Osteoblast (primary cell): Measurements from ENCODE around the gene CHRNB4. TPM values are rescaled to one million over a fixed set of nuclear protein-coding genes. Genes with fewer than 3 reads are reported as not detected.
A peak's percentile ranks its signal among the peaks of the same experiment; 100 is the strongest.

Source experiments
- DNase-seq: peaks from one replicate; pipeline ENCODE4 v3.0.0; 2011; ENCODE audit warnings: low spot score, mixed read lengths; ENCODE audit not compliant: insufficient read length; ENCODE audit errors: missing footprints
- H2AFZ ChIP-seq: 2 replicates; pipeline ENCODE4 v1.6.0; 2011; ENCODE audit warnings: mild to moderate bottlenecking, low read length
- H3K27ac ChIP-seq: 2 replicates; pipeline ENCODE4 v1.5.1; 2011; ENCODE audit warnings: mild to moderate bottlenecking, low read depth, low read length, moderate library complexity
- H3K27me3 ChIP-seq: 2 replicates; pipeline ENCODE4 v1.6.0; 2012; ENCODE audit warnings: mild to moderate bottlenecking, control low read depth, inconsistent platforms, low read length, moderate library complexity; ENCODE audit not compliant: insufficient read depth
- H3K36me3 ChIP-seq: 2 replicates; pipeline ENCODE4 v1.5.1; 2011; ENCODE audit warnings: mild to moderate bottlenecking, low read length, control low read depth, moderate library complexity; ENCODE audit not compliant: insufficient read depth
- H3K4me1 ChIP-seq: 2 replicates; pipeline ENCODE4 v1.5.1; 2011; ENCODE audit warnings: mild to moderate bottlenecking, low read length, control low read depth, moderate library complexity; ENCODE audit not compliant: insufficient read depth
- H3K4me2 ChIP-seq: 2 replicates; pipeline ENCODE4 v1.6.0; 2011; ENCODE audit warnings: mild to moderate bottlenecking, low read length; ENCODE audit not compliant: insufficient read depth
- H3K4me3 ChIP-seq: fragments of 200-600 bp; sonication (generic); 3 replicates; pipeline ENCODE4 v1.5.1; 2012; ENCODE audit warnings: mild to moderate bottlenecking, low read length, inconsistent platforms; ENCODE audit not compliant: insufficient read depth
- H3K79me2 ChIP-seq: 2 replicates; pipeline ENCODE4 v1.6.0; 2012; ENCODE audit warnings: mild to moderate bottlenecking, low read length, control low read depth, inconsistent platforms; ENCODE audit not compliant: insufficient read depth
- H3K9me3 ChIP-seq: 2 replicates; pipeline ENCODE4 v1.5.1; 2011; ENCODE audit warnings: low read depth, low read length, control low read depth
- H4K20me1 ChIP-seq: 2 replicates; pipeline ENCODE4 v1.6.0; 2012; ENCODE audit warnings: mild to moderate bottlenecking, low read length, control low read depth; ENCODE audit not compliant: insufficient read depth
- CTCF ChIP-seq: IDR thresholded peaks from 2 replicates; pipeline ENCODE4 v1.5.1; 2011; ENCODE audit warnings: mild to moderate bottlenecking, low read depth, low read length, moderate library complexity; ENCODE audit errors: extremely low read depth
- total RNA-seq: library from RNA; depleted of rRNA; stranded (reverse); fragments of >200 nt; gene quantifications from 2 replicates; pipeline ENCODE4 v1.2.3, GENCODE V29; 2012

The CHRNB4 gene
- total RNA-seq, result not detected in 2 replicates

DNA sequence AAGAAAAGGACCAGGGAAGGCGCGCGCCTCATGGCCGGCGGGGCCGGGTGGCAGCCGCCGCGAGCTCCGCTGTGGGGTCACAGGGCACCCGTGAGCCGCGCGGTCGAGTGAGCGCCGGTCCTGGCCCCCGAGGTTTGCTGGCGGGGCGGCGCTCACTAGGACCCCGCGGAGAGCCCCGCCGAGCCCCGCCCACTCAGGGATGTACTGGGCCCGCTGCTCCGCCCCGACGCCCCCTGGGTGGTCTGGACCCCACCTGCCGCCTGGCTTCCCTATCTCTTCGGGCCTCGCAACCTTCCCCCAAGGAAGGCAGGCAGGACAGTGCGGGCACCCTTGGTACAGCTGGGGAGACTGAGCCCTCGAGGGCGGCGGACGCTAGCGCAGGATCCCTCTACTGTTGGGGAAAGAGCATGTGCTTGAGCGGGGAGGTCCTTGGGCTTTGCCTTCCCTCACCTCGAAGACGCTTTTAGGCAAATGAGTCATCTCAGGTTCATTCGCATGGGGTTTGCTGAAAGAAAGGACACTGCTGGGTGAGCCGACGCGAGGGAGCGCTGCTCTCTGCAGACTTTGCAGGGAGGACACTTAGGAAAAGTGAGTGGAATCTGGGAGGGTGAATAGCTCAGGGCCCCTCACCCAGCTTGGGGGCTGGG, at the start of gene CHRNB4:
CHRNB4 (minus strand) TSS at position 109 of the 647 bp plus-strand sequence; CDS start at position 32, 77 bp downstream.
- Histone ChIP-seq H3K9me3 (no peaks in the 10 kb centered on the region), H3K27me3 (peaks cover 13% of the 10 kb centered on the region), H3K4me2 (peak within 1 kb of the TSS; percentile 61), H3K79me2 (no peaks in the 10 kb centered on the region), H3K36me3 (no peaks in the 10 kb centered on the region), H2AFZ (no peak within 1 kb of the TSS), H4K20me1 (no peaks in the 10 kb centered on the region), H3K27ac (no peak within 1 kb of the TSS), H3K4me1 (no peaks in the 10 kb centered on the region), H3K4me3 (peak within 1 kb of the TSS; percentile 50)
- no peak for TF ChIP-seq CTCF
- DNase-seq, result no peak

DNA sequence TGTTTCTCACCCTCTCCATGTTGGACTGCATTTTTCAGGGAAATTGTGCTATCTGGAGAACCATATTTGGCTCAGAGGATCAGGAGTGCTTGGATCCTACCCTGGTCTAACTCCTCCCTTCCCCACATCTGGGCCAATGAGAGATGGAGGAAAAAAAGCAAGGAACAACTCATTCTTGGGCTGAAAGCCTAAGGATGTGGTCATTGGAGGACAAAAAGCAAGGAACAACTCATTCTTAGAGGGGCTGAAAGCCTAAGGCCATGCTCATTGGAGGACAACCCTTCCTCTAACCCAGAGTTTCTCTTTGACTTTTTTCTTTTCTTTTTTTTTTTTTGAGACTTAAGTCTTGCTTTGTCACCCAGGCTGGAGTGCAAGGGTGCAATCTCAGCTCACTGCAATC, 48.6 kb upstream of the CHRNB4 start:
- Histone ChIP-seq H2AFZ (no peak overlapping the region), H3K4me1 (no peaks in the 10 kb centered on the region), H3K36me3 (no peaks in the 10 kb centered on the region), H3K9me3 (no peaks in the 10 kb centered on the region), H3K4me3 (no peak overlapping the region), H3K79me2 (no peaks in the 10 kb centered on the region), H3K27me3 (peaks cover 12% of the 10 kb centered on the region), H3K27ac (no peak overlapping the region), H3K4me2 (no peak overlapping the region), H4K20me1 (no peaks in the 10 kb centered on the region)
- peak; percentile 51 for DNase-seq
- no peak for TF ChIP-seq CTCF

- no peak for DNase-seq
- Histone ChIP-seq H3K79me2 (no peaks in the 10 kb centered on the region), H3K4me2 (no peak overlapping the region), H3K27ac (no peak overlapping the region), H4K20me1 (no peaks in the 10 kb centered on the region), H3K27me3 (peaks cover 7% of the 10 kb centered on the region), H3K36me3 (no peaks in the 10 kb centered on the region), H3K9me3 (no peaks in the 10 kb centered on the region), H2AFZ (no peak overlapping the region), H3K4me3 (no peak overlapping the region), H3K4me1 (no peaks in the 10 kb centered on the region)
- TF ChIP-seq CTCF, result no peak
Observed at GRCh38 chr15:78685925-78686324, 44.9 kb upstream of the CHRNB4 start.

- peaks cover 6% of the 10 kb centered on the region for H3K27me3 ChIP-seq
- no peaks in the 10 kb centered on the region for H3K9me3 ChIP-seq
- H3K36me3 ChIP-seq, result no peaks in the 10 kb centered on the region
- H2AFZ ChIP-seq, result no peak overlapping the region
- no peak overlapping the region for H3K27ac ChIP-seq
- DNase-seq, result no peak
- no peak for TF ChIP-seq CTCF
- H3K4me2 ChIP-seq, result no peak overlapping the region
- H3K4me1 ChIP-seq, result no peaks in the 10 kb centered on the region
- H3K4me3 ChIP-seq, result no peak overlapping the region
- no peaks in the 10 kb centered on the region for H4K20me1 ChIP-seq
- H3K79me2 ChIP-seq, result no peaks in the 10 kb centered on the region
Observed at GRCh38 chr15:78685159-78685921, 44.3 kb upstream of the CHRNB4 start.
